Activated T-cell treated with anti-CD3 and anti-CD28 coated beads for 24 hours (primary cell): ENCODE results near the gene TMEM14A.

Experiments used
- DNase-seq: peaks from one replicate; pipeline ENCODE4 v3.0.0-alpha.2; 2020; ENCODE audit warnings: low read depth

TMEM14A gene

DNA sequence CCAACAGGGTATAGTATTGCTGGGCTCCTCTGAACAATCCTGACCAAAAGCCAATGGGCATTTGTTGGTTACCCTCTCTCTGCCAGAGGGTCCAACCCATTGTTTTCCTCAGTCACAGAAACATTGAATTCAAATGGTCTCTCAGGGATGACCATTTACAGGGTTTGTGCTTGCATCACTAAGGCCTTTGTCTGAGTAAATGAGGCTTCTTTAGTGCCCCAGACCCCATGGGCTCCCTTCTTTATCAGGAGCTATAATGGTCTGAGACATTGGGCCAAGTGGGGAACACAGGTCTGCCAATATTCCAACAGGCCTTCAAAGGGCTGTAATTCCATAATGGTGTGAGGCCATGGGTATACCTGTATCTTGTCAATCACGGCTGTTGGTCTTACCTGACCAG is 65.2 kb downstream of the TMEM14A start:
- DNase-seq: no peak
